Stomach (tissue), 4 donors: ENCODE results near the gene TTC38.

ENCODE experiments used
- CTCF ChIP-seq, 7 experiments: fragments of 450-650 bp in 4 of 7; fragments of 200-600 bp in 3 of 7; sonication (generic) in 3 of 7; IDR thresholded peaks; one replicate each; pipeline ENCODE4 v1.5.1; 2016 to 2019; ENCODE audit warnings: antibody characterized with exemption in 7 of 7, control low read depth in 2 of 7, mild to moderate bottlenecking in 1 of 7
- EP300 ChIP-seq: sonication (generic); formaldehyde crosslinking; IDR thresholded peaks from one replicate; pipeline ENCODE4 v1.6.1; 2017; ENCODE audit warnings: antibody characterized with exemption
- POLR2A ChIP-seq, 4 donors: fragments of 450-650 bp; IDR thresholded peaks; one replicate each; pipeline ENCODE4 v1.6.1; 2016; ENCODE audit warnings: antibody characterized with exemption in 4 of 4, control low read depth in 2 of 4, mild to moderate bottlenecking in 1 of 4, moderate library complexity in 1 of 4
- POLR2AphosphoS5 ChIP-seq, 3 donors: sonication (generic); formaldehyde crosslinking; IDR thresholded peaks; one replicate each; pipeline ENCODE4 v1.6.1; 2016; ENCODE audit warnings: antibody characterized with exemption in 3 of 3

GRCh38 chr22:46276563-46276962, 8.8 kb downstream of the TTC38 start:
- TF ChIP-seq POLR2A (IDR thresholded peaks at IDR 0.05) = no peak
- no peak for TF ChIP-seq CTCF (IDR thresholded peaks at IDR 0.05)
- no peak for TF ChIP-seq POLR2AphosphoS5 (IDR thresholded peaks at IDR 0.05)
- TF ChIP-seq EP300 = no peak
